HUDEP-2 (cell line): ENCODE measurements around the gene APAF1.
"Not testable (repeated sequence)": the region's sequence is repeated elsewhere in the genome, so short reads cannot be mapped to it uniquely, and the experiment has no call there.

Experiments used
- DNase-seq, 76 experiments: peaks; one replicate each; lab custom pipeline; 2025; ENCODE audit not compliant: unreplicated experiment in 76 of 76; lab: John Stamatoyannopoulos, UW

APAF1 gene

DNA sequence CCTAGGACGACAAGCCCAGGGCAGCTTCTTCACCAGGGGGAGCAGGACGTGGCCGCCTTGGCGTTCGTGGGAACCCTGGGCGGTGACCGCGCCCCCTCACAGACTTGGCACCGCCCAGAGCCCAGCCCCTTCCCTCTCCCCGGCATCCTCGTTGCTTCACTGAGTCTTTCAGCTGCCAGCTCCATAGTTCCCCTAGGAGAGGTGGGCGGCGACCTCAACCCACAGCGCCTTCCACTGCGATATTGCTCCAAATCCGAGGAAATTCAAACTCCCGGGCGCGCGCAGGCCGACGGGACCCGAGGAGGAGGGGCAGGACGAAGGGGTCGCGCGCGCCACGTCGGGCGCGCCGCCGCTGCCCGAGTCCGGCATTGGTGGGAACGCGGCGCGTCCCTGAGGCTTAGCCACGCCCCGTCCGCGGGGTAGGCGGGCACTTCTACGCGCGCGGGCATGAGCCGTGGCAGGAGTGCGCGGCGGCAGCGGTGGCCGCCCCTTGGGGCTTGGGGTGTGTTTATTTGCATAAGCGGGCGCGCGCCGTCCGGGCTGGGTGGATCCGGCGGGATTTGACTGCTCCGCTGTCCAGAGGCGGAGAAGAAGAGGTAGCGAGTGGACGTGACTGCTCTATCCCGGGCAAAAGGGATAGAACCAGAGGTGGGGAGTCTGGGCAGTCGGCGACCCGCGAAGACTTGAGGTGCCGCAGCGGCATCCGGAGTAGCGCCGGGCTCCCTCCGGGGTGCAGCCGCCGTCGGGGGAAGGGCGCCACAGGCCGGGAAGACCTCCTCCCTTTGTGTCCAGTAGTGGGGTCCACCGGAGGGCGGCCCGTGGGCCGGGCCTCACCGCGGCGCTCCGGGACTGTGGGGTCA lies at the start of gene APAF1, which contains the start of gene IKBIP:
Gene APAF1, plus strand, starts transcription at position 579 of the 860 bp plus-strand sequence. CDS start 3,070 bp downstream, outside the sequence.
Gene IKBIP, minus strand, starts transcription at position 77 of the 860 bp plus-strand sequence. CDS start 87 bp downstream, outside the sequence.
- peak; percentile 5 to 98 (median 93) for DNase-seq

DNA sequence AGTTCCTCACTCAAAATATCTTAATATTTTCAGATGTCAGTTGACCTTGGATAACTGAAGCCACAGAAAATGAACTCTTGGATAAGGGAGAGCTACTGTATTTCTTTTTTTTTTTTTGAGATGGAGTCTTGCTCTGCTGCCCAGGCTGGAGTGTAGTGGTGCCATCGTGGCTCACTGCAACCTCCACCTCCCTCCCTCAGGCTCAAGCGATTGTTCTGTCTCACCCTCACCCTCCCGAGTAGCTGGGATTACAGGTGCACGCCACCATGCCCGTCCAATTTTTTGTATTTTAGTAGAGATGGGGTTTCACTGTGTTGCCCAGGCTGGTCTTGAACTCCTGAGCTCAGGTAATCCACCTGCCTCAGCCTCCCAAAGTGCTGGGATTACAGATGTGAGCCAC lies 47.8 kb upstream of the APAF1 start:
- DNase-seq = not testable (repeated sequence)

DNA sequence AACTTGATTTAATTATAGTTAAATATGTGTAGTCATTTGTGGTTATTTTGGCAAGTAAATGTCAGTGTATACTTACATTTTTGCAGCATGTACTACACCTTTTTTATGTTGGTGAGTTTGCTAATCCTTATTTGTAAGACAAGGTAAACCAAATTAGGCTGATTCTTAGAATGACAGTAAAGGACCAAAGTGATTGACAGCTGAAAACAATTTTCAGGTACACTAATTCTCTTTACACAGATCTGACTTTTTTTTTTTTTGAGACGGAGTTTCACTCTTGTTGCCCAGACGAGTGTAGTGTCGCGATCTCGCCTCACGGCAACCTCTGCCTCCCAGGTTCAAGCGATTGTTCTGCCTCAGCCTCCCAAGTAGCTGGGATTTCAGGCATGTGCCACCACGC lies 43.2 kb upstream of the APAF1 start:
- no peak for DNase-seq

DNA sequence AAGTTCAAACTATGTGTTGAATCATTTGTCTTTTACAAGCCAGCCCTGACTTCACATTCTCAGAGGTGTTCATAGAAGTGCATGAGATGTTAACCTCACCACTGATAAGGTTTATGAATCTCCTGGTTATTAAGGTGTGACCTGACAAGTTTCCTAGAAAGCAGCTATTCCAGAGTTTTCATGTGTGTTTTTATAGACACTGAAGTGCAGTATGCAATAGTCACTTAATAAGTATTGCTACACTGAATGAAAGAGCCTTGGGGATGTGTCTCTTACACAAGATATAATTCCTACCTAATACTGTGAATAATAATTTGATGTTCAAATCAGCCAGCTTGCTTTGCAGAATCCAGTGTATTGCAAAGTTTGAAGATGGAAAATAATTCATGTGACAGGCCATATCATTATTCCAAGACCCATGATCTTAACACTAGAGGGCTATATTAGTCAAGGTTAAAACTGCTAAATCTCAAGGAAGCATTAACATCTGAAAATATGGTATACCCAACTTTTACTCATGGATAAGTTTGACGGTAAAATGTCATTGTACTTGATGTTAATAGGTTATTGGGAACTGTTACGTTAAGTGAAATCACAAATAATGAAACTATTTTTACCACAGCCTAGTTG lies 38.6 kb upstream of the APAF1 start:
- DNase-seq = no peak

DNA sequence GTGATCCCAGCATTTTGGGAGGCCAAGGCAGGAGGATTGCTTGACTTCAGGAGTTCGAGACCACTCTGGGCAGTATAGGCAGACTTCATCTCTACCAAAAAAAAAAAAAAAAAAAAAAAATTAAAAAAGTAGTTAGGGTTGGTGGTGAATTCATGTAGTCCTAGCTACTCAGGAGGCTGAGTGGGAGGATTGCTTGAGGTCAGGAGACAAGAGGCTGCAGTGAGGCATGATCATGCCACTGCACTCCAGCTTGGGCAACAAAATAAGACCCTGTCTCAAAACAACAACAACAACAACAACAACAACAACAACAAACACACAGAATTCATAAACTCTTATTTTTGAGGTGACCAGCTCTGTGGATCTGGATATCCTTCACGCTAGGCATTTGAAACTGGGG lies 34.5 kb upstream of the APAF1 start:
- DNase-seq = no peak

DNA sequence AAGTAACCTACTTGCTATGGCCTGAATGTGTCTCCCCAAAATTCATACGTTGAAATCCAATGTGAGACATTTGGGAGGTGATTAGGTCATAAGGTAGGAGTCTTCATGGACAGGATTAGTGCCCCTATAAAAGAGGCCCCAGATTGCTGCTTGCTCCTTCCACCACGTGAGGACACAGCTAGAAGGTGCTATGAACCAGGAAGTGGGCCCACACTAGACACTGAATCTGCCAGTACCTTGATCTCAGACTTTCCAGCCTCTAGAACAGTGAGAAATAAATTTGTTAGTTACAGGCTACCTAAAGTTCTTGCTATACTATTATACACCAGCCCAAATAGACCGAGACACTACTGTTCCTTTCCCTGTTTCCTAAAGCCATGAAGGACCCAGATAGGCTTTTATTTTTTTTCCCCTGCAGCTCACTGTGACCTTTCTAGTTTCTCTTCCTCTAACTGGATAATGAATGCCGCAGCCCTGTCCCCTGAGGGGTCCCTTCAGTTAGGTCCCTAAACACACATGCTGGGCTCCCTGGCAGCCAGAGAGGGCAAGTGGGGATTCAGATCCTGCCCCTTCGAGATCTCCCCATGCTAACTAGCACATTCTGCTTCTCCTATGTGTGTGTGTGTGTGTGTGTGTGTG lies 32.3 kb upstream of the APAF1 start:
- no peak for DNase-seq

- no peak for DNase-seq
Observed at GRCh38 chr12:98618952-98619351, 26.1 kb upstream of the APAF1 start.

DNA sequence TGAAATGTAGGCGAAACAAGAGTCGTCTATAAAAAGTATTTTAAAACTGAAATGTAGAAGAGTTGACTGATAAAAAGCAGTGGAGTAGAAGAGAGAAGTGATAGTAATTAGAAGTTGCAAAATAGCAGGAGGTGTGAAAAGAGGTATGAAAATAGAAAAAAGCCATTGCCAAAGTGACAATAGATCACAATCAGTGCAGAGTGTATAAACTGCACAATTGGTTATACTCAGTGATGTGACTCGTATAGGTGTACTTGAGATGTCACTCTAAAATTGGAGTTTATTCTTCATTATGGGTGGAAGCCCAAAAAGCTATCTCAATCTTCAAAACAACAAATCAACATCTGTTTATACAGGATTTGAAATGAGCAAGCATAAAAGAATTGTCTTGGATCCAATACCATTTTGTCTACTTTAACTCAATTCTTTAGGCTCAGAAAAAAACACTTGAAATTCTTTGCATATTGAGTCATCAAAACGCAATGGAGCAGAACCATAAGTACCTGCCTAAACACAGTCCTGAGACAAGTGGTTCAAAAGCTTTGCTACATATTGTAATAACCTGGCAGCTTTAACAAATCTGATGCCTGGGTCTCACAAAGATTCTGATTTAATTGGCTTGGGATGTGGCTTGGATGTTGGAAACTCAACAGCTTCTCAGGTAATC lies 9.3 kb upstream of the APAF1 start:
- no peak for DNase-seq

DNA sequence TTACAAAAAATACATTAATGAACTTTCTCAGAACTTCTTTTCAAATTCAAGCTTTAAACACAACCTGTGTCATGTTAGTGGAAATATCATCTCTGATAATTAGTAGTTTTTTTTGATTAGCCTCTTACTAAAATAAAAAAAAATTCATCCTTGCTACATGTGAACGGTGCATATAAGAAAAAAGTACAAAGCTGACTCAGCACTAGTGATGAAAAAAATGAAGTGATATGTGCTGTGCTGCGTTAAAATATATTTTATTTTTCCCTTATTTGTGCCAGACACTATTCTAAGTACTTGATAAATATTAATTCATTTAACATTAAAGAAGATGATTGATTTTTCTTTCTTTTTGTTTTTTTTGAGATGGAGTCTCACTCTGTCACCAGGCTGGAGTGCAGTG lies 8.0 kb upstream of the APAF1 start:
- DNase-seq = no peak

GRCh38 chr12:98638009-98638408 lies 7.1 kb upstream of the APAF1 start:
- no peak for DNase-seq

DNA sequence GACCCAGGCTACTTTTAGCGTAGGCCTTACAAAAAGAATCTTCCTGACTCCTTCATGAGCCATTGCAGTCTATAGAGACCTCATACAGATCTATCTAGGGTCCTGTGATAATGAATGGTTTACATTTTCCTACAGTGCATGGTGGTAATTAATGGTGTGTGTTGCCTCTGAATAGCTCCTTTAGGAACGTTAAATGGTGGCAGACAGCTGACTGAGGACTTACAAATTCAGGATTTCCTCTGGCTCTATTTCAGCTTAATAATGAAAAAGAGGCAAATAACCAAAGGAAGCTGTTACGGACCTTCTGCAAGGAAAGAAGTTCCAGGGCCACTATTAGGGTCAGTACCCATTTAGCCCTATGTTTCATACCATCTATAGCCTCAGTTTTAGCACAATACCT lies 5.6 kb upstream of the APAF1 start:
- no peak for DNase-seq

GRCh38 chr12:98642801-98643200 lies 2.3 kb upstream of the APAF1 start:
- not testable (repeated sequence) for DNase-seq

GRCh38 chr12:98644433-98644711 lies 718 bp upstream of the APAF1 start:
- peak in 11 of 76 experiments; percentile 26 to 60 (median 41) for DNase-seq

DNA sequence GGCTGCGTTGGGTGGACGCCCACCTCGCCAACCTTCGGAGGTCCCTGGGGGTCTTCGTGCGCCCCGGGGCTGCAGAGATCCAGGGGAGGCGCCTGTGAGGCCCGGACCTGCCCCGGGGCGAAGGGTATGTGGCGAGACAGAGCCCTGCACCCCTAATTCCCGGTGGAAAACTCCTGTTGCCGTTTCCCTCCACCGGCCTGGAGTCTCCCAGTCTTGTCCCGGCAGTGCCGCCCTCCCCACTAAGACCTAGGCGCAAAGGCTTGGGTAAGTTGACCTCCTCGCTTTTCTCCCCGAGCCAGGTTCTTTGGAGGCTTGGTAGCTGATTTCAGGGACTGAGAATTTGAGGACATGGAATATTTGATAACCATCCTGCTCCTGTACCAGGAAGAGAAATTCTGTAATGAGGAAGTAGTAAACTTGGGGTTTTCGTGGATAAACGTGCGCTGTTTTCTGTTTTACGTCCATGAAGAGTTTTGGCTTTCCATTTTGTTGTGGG lies 530 bp downstream of the APAF1 start:
- peak in 11 of 76 experiments; percentile 1 to 41 (median 11) for DNase-seq

- peak in 11 of 76 experiments; percentile 1 to 34 (median 17) for DNase-seq
Observed at GRCh38 chr12:98646294-98647090, 1.4 kb downstream of the APAF1 start.

DNA sequence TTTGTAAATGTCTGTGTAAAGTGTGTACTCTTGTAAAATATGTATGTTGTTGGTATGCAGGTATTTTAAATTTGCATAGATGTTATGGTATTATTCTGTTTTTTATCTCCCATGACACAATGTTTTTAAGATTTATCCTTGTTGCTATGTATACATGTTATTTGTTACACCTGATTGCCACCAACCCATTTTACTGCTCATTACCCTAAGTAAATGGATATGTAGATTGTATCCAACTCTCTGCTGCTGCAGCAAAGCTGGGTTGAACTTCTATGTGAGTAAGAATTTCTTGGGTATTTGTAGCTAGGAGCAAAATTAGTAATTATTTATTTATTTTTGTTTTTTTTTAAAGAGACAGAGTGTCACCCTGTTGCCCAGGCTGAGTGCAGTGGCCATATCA lies 6.2 kb downstream of the APAF1 start:
- no peak for DNase-seq

GRCh38 chr12:98653866-98654493 lies 8.9 kb downstream of the APAF1 start:
- DNase-seq = peak in 27 of 76 experiments; percentile 1 to 60 (median 28)

DNA sequence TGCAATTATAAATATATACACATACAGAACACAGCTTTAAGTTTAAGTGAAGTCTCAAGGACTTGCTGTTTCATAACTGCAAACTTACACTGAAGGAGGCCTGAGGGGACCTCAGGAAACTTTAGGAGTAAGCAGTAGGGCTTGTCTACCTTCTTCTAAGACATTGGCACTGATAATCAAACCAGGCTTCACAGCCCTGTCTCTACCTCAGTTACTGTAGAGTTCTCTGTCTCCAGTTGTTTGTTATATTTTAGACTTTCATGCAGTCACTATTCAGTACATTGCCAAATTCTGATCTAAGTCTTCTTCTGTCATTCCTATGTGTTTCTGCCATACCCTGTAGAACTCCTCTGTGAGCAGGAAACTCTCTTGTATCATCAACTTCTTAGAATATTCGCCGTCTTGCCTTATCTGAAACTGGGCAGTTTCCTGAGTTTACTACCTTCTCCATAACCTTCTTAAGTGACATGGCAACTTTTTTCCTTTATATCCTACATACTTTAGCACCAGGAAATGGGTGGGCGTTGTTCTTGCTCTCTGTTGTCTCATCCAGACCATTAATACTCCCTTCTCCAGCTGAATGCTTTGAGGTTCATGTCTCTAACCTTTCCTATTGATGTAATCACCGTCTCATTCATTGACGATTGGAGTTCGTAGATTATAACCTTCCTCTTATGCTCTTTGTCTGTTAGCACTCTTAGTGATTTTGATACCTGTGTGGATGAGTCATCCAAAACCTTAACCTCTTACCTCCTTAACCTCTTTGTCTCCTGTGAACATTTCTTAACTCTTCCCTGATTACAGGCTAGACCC lies 11.4 kb downstream of the APAF1 start:
- no peak for DNase-seq

GRCh38 chr12:98660521-98660920 lies 15.4 kb downstream of the APAF1 start:
- no peak for DNase-seq
